Measurements from ENCODE around the gene ZNF605. TPM values are rescaled to one million over a fixed set of nuclear protein-coding genes. Genes with fewer than 3 reads are reported as not detected.
"Not testable (repeated sequence)": the region's sequence is repeated elsewhere in the genome, so short reads cannot be mapped to it uniquely, and the experiment has no call there.

ZNF605 gene
- total RNA-seq, 1 donor from 2014 or later: 15.4 TPM

DNA sequence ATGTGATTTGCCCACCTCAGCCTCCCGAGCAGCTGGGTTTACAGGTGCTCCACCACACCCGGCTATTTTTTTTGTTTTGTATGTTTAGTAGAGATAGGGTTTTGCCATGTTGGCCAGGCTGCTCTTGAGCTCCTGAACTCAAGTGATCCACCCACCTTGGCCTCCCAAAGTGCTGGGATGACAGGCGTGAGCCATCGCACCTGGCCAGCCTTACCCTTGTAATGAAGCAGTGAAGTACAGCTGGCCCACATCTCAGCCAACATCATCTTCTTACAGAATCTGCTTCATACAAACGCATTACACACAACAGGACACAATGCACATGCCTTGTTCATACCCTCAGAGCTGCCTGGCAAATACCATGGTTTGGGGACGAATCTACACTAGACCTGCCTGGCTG lies 37.4 kb downstream of the ZNF605 start:
- no peak for ATAC-seq (ENCODE audit: low read depth)
- intact Hi-C loops (cut with micrococcal nuclease): no loop called here
- DNase-seq: no peak
- CTCF ChIA-PET: no interaction called here
- Mint-ChIP-seq H3K9me3 (peaks cover 41% of the 10 kb centered on the region), H3K36me3 (ENCODE audit: low read depth) (peaks cover 48% of the 10 kb centered on the region), H3K4me1 (no peaks in the 10 kb centered on the region), H3K27me3 (no peaks in the 10 kb centered on the region), H3K27ac (no peak overlapping the region), H3K4me3 (no peak overlapping the region)
- POLR2A ChIA-PET: no interaction called here
- TF ChIP-seq, protein P1, sequence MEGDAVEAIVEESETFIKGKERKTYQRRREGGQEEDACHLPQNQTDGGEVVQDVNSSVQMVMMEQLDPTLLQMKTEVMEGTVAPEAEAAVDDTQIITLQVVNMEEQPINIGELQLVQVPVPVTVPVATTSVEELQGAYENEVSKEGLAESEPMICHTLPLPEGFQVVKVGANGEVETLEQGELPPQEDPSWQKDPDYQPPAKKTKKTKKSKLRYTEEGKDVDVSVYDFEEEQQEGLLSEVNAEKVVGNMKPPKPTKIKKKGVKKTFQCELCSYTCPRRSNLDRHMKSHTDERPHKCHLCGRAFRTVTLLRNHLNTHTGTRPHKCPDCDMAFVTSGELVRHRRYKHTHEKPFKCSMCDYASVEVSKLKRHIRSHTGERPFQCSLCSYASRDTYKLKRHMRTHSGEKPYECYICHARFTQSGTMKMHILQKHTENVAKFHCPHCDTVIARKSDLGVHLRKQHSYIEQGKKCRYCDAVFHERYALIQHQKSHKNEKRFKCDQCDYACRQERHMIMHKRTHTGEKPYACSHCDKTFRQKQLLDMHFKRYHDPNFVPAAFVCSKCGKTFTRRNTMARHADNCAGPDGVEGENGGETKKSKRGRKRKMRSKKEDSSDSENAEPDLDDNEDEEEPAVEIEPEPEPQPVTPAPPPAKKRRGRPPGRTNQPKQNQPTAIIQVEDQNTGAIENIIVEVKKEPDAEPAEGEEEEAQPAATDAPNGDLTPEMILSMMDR (IDR thresholded peaks at IDR 0.05): no peak

DNA sequence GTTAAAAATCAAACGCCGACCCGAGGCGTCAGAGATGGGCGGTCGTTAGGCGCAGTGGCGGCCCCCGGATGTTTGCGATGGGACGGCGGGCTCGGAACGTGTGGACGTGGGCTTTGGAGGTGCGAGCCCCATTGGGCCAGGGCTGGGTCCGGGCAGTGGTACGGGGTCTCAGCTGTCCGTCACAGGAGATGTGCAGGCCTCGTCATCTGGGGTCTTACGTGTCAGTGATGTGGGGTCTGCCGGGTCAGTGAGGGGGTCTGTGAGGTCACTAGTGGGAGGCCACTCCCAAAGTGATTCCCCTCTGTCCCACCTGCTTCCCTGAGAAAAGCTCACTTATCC lies 47.1 kb downstream of the ZNF605 start:
- DNase-seq: no peak
- Mint-ChIP-seq H3K27ac (peak overlapping the region; percentile 96), H3K4me1 (peaks cover 13% of the 10 kb centered on the region), H3K9me3 (peaks cover 22% of the 10 kb centered on the region), H3K36me3 (ENCODE audit: low read depth) (peaks cover 18% of the 10 kb centered on the region), H3K27me3 (peaks cover 2% of the 10 kb centered on the region), H3K4me3 (peak overlapping the region; percentile 94)
- no peak for ATAC-seq (ENCODE audit: low read depth)
- TF ChIP-seq, protein P1 (IDR thresholded peaks at IDR 0.05): no peak
- intact Hi-C loops (cut with micrococcal nuclease): loop anchor here (2.0 kb wide), 2 partner anchors 88 to 148 kb away; partner anchors contain the start of gene ANKLE2
- POLR2A ChIA-PET: interaction anchor here (0.6 to 1.9 kb wide), 13 partner anchors 22 to 231 kb away, joined by 3 to 16 read pairs (median 5); partner anchors contain the start of genes CHFR, GOLGA3, ZNF26 and ZNF605
- CTCF ChIA-PET: no interaction called here

DNA sequence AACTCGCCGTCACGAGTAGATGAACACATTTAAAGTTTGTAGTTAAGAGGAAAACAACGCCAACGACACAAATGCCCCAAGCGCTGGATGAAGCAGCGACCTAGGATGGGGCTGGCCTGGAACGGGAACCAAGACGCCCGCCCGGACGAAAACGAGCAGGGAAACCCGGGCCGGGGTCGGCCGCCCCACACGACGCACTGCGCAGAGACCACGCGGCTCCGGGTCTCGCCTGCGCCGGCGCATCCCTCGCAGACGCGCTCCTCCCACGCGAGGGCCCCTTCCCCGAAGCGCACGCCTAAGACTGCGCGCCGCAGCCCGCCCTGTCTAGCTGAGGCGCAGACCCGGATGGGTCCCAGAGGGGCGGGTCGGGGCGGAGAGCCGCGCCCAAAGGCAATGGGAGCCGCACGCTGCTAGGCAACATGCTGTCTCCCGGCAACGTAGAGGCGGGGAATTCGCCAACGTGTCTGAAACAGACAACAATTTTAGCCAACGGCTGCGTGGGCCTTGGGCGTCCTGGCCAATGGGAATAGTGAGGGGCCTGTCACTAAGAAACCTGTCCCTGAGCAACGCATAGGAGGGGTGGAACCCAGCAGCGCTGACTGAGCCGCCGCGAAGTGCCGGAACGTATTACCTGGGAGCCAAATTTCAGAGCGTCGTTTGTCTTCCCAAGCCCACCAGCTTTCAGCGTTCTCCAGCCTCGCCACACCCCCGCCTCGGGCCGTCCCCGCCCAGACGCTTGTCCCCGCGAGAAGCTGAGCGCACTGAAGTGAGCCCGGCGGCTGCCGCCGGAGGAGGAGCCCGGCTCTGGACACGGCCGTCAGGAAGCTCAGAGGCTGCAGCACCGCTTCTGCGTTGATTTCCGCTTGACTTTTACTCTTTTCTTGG lies 47.7 kb downstream of the ZNF605 start:
- peak; percentile 90 for ATAC-seq (ENCODE audit: low read depth)
- Mint-ChIP-seq H3K9me3 (peaks cover 18% of the 10 kb centered on the region), H3K4me3 (peak overlapping the region; percentile 94), H3K27me3 (peaks cover 2% of the 10 kb centered on the region), H3K36me3 (ENCODE audit: low read depth) (peaks cover 12% of the 10 kb centered on the region), H3K27ac (peak overlapping the region; percentile 96), H3K4me1 (peaks cover 13% of the 10 kb centered on the region)
- peak; percentile 91 for DNase-seq
- TF ChIP-seq, protein P1 (IDR thresholded peaks at IDR 0.05): no peak
- POLR2A ChIA-PET: interaction anchor here (0.5 to 1.9 kb wide), 15 partner anchors 22 to 275 kb away, joined by 3 to 16 read pairs (median 5); partner anchors contain the start of genes CHFR, GOLGA3, ZNF10 and ZNF26
- CTCF ChIA-PET: no interaction called here
- intact Hi-C loops (cut with micrococcal nuclease): loop anchor here (1.0 to 2.0 kb wide), 10 partner anchors 21 to 222 kb away; partner anchors contain the start of genes ANKLE2, CHFR, POLE and PXMP2

DNA sequence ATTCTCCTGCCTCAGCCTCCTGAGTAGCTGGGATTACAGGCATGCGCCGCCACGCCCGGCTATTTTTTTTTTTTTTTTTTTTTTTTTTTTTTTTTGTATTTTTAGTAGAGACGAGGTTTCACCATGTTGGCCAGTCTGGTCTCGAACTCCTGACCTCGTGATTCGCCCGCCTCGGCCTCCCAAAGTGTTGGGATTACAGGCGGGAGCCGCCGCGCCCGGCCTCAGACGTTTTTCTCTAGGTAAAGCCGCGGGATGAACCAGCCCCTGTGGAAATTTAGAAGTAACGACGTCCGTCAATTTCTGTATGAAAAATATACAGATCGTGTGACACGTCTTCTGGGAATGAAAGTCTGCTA lies 48.3 kb downstream of the ZNF605 start:
- CTCF ChIA-PET; H3K27me3 Mint-ChIP-seq; ATAC-seq (ENCODE audit: low read depth); DNase-seq: not testable (repeated sequence)
- POLR2A ChIA-PET: interaction anchor here (1.0 to 1.9 kb wide), 9 partner anchors 21 to 223 kb away, joined by 3 to 16 read pairs (median 7); partner anchors contain the start of genes CHFR, GOLGA3, ZNF10 and ZNF26
- Mint-ChIP-seq H3K4me3 (peak overlapping the region; percentile 94), H3K9me3 (peaks cover 17% of the 10 kb centered on the region), H3K4me1 (peaks cover 13% of the 10 kb centered on the region), H3K36me3 (ENCODE audit: low read depth) (peaks cover 11% of the 10 kb centered on the region), H3K27ac (peak overlapping the region; percentile 96)
- intact Hi-C loops (cut with micrococcal nuclease): loop anchor here (1.0 to 2.0 kb wide), 10 partner anchors 20 to 223 kb away; partner anchors contain the start of genes ANKLE2, CHFR, POLE and PXMP2

DNA sequence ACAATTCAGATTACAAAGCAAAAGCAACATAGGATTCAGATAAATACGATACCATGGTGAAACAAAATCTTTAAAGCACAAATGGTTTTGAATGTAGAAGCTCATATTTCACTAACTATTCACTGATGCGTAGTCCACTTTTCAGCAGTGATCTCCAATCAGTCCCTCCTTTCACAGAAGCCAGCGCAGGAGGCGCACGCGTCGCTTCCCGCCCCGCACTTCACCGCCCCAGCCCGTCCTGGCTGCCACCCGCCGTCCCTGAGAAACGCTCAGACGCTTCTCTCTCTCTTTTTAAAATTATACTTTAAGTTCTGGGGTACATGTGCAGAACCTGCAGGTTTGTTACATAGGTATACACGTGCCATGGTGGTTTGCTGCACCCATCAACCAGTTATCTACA lies 48.9 kb downstream of the ZNF605 start:
- POLR2A ChIA-PET: interaction anchor here (0.6 kb wide), 1 partner anchor 131 kb away, joined by 3 read pairs; no protein-coding TSS in a partner anchor
- no peak for ATAC-seq (ENCODE audit: low read depth)
- CTCF ChIA-PET: no interaction called here

More for the DNA sequence above, 48.9 kb downstream of the ZNF605 start:
- Mint-ChIP-seq H3K9me3 (peaks cover 15% of the 10 kb centered on the region), H3K27me3 (peaks cover 2% of the 10 kb centered on the region), H3K4me3 (no peak overlapping the region), H3K27ac (no peak overlapping the region), H3K4me1 (peaks cover 13% of the 10 kb centered on the region), H3K36me3 (ENCODE audit: low read depth) (peaks cover 9% of the 10 kb centered on the region)
- intact Hi-C loops (cut with micrococcal nuclease): no loop called here
- no peak for DNase-seq
- TF ChIP-seq, protein P1 (IDR thresholded peaks at IDR 0.05): no peak
